Activated naive CD8-positive, alpha-beta T cell treated with anti-CD3 and anti-CD28 coated beads, Interleukin-2, amount 10 ng/mL, durations not matched to agents 7 days and 5 days (primary cell): ENCODE results near the gene MAP2K2. TPM values are rescaled to one million over a fixed set of nuclear protein-coding genes. Genes with fewer than 3 reads are reported as not detected.

Experiments
- ATAC-seq: fragments of 150-1000 bp; cut with Tn5 transposase; one replicate; pipeline ENCODE4 v1.10.0; 2021; ENCODE audit warnings: low read depth, moderate library complexity
- POLR2A ChIA-PET: fragments of 350-600 bp; sonication (Branson Sonifier 250); formaldehyde crosslinking; loops from one replicate; lab custom pipeline; 2021; ENCODE audit warnings: antibody characterized with exemption; lab: Charles Lee
- DNase-seq: peaks from one replicate; pipeline ENCODE4 v3.0.0; 2021
- H3K27ac Mint-ChIP-seq: one replicate; pipeline ENCODE4 v1.8.0; 2022; ENCODE audit warnings: mild to moderate bottlenecking, mixed read lengths
- H3K27me3 Mint-ChIP-seq: one replicate; pipeline ENCODE4 v1.8.0; 2022; ENCODE audit warnings: mild to moderate bottlenecking, moderate library complexity, mixed read lengths
- H3K36me3 Mint-ChIP-seq: one replicate; pipeline ENCODE4 v1.8.0; 2021; ENCODE audit warnings: mild to moderate bottlenecking, mixed read lengths
- H3K4me1 Mint-ChIP-seq: one replicate; pipeline ENCODE4 v1.8.0; 2021; ENCODE audit warnings: mixed read lengths
- H3K4me3 Mint-ChIP-seq: one replicate; pipeline ENCODE4 v1.8.0; 2022; ENCODE audit warnings: mild to moderate bottlenecking, moderate library complexity, mixed read lengths
- H3K9me3 Mint-ChIP-seq: one replicate; pipeline ENCODE4 v1.8.0; 2021; ENCODE audit warnings: mixed read lengths
- total RNA-seq, 2 experiments: library from RNA; stranded (reverse); gene quantifications; one replicate each; pipeline ENCODE4 v1.2.3, GENCODE V29; 2021

MAP2K2 gene
- total RNA-seq, 2 experiments from 2014 or later, result 210 to 211 TPM

GRCh38 chr19:4102339-4103079, 21.4 kb downstream of the MAP2K2 start:
- peaks cover 29% of the 10 kb centered on the region for H3K36me3 Mint-ChIP-seq
- H3K4me1 Mint-ChIP-seq, result peaks cover 28% of the 10 kb centered on the region
- H3K27ac Mint-ChIP-seq, result no peak overlapping the region

GRCh38 chr19:4101496-4101770, 22.5 kb downstream of the MAP2K2 start:
- no peak for ATAC-seq
- Mint-ChIP-seq H3K27ac (no peak overlapping the region), H3K36me3 (peaks cover 22% of the 10 kb centered on the region), H3K27me3 (no peaks in the 10 kb centered on the region), H3K4me1 (peaks cover 21% of the 10 kb centered on the region), H3K4me3 (no peak overlapping the region), H3K9me3 (no peaks in the 10 kb centered on the region)
- no peak for DNase-seq
- POLR2A ChIA-PET, result interaction anchor here (0.8 to 2.1 kb wide), 2 partner anchors 9 to 12 kb away, joined by 3 to 9 read pairs; no protein-coding TSS in a partner anchor

More at GRCh38 chr19:4102339-4103079, 21.4 kb downstream of the MAP2K2 start:
- H3K4me3 Mint-ChIP-seq, result no peak overlapping the region
- no peaks in the 10 kb centered on the region for H3K9me3 Mint-ChIP-seq
- no peaks in the 10 kb centered on the region for H3K27me3 Mint-ChIP-seq
- no peak for DNase-seq
- POLR2A ChIA-PET, result interaction anchor here (2.1 kb wide), 1 partner anchor 13 kb away, joined by 9 read pairs; no protein-coding TSS in a partner anchor
- ATAC-seq, result no peak

GRCh38 chr19:4100647-4101495, 23.1 kb downstream of the MAP2K2 start:
- Mint-ChIP-seq H3K27me3 (no peaks in the 10 kb centered on the region), H3K36me3 (peaks cover 21% of the 10 kb centered on the region), H3K4me3 (no peak overlapping the region), H3K4me1 (peaks cover 20% of the 10 kb centered on the region), H3K9me3 (no peaks in the 10 kb centered on the region), H3K27ac (peak overlapping the region; percentile 68)
- POLR2A ChIA-PET, result interaction anchor here (0.8 to 2.1 kb wide), 2 partner anchors 8 to 12 kb away, joined by 3 to 9 read pairs; no protein-coding TSS in a partner anchor
- ATAC-seq (no peak), DNase-seq (no peak)

GRCh38 chr19:4099041-4099764, 24.7 kb downstream of the MAP2K2 start:
- no peaks in the 10 kb centered on the region for H3K27me3 Mint-ChIP-seq
- no peaks in the 10 kb centered on the region for H3K9me3 Mint-ChIP-seq
- DNase-seq, result no peak
- peaks cover 4% of the 10 kb centered on the region for H3K4me1 Mint-ChIP-seq
- H3K27ac Mint-ChIP-seq, result no peak overlapping the region
- POLR2A ChIA-PET, result interaction anchor here (0.6 to 1.8 kb wide), 3 partner anchors 10 to 19 kb away, joined by 3 to 4 read pairs (median 3); no protein-coding TSS in a partner anchor
- H3K4me3 Mint-ChIP-seq, result no peak overlapping the region
- no peak for ATAC-seq
- H3K36me3 Mint-ChIP-seq, result peaks cover 17% of the 10 kb centered on the region

GRCh38 chr19:4098493-4098892, 25.4 kb downstream of the MAP2K2 start:
- POLR2A ChIA-PET, result interaction anchor here (1.8 kb wide), 1 partner anchor 9 kb away, joined by 4 read pairs; no protein-coding TSS in a partner anchor
- ATAC-seq, result no peak
- H3K9me3 Mint-ChIP-seq, result no peaks in the 10 kb centered on the region

GRCh38 chr19:4097501-4097900, 26.4 kb downstream of the MAP2K2 start:
- no peak overlapping the region for H3K4me3 Mint-ChIP-seq
- no peaks in the 10 kb centered on the region for H3K9me3 Mint-ChIP-seq
- POLR2A ChIA-PET, result no interaction called here
- no peaks in the 10 kb centered on the region for H3K27me3 Mint-ChIP-seq
- ATAC-seq (no peak), DNase-seq (no peak)
- peaks cover 6% of the 10 kb centered on the region for H3K4me1 Mint-ChIP-seq
- no peak overlapping the region for H3K27ac Mint-ChIP-seq
- peaks cover 23% of the 10 kb centered on the region for H3K36me3 Mint-ChIP-seq

More at GRCh38 chr19:4098493-4098892, 25.4 kb downstream of the MAP2K2 start:
- H3K4me3 Mint-ChIP-seq, result no peak overlapping the region
- no peaks in the 10 kb centered on the region for H3K27me3 Mint-ChIP-seq
- DNase-seq, result no peak
- peaks cover 5% of the 10 kb centered on the region for H3K4me1 Mint-ChIP-seq
- peaks cover 18% of the 10 kb centered on the region for H3K36me3 Mint-ChIP-seq
- no peak overlapping the region for H3K27ac Mint-ChIP-seq

- POLR2A ChIA-PET, result interaction anchor here (1.0 kb wide), 1 partner anchor 8 kb away, joined by 4 read pairs; no protein-coding TSS in a partner anchor
These were observed 27.7 kb downstream of the MAP2K2 start for GRCh38 chr19:4096049-4096892.

GRCh38 chr19:4095488-4095844, 28.5 kb downstream of the MAP2K2 start:
- Mint-ChIP-seq H3K9me3 (no peaks in the 10 kb centered on the region), H3K36me3 (peaks cover 20% of the 10 kb centered on the region), H3K4me1 (peaks cover 8% of the 10 kb centered on the region), H3K27me3 (no peaks in the 10 kb centered on the region), H3K4me3 (no peak overlapping the region), H3K27ac (no peak overlapping the region)
- ATAC-seq, result no peak
- DNase-seq, result no peak
- POLR2A ChIA-PET, result interaction anchor here (1.0 kb wide), 1 partner anchor 9 kb away, joined by 4 read pairs; no protein-coding TSS in a partner anchor

More at GRCh38 chr19:4096049-4096892, 27.7 kb downstream of the MAP2K2 start:
- no peak overlapping the region for H3K4me3 Mint-ChIP-seq
- no peak for ATAC-seq
- H3K4me1 Mint-ChIP-seq, result peaks cover 6% of the 10 kb centered on the region
- no peak overlapping the region for H3K27ac Mint-ChIP-seq
- no peaks in the 10 kb centered on the region for H3K27me3 Mint-ChIP-seq
- H3K9me3 Mint-ChIP-seq, result no peaks in the 10 kb centered on the region
- DNase-seq, result no peak
- peaks cover 23% of the 10 kb centered on the region for H3K36me3 Mint-ChIP-seq

GRCh38 chr19:4094761-4095487, 29.0 kb downstream of the MAP2K2 start:
- Mint-ChIP-seq H3K4me3 (no peak overlapping the region), H3K9me3 (no peaks in the 10 kb centered on the region), H3K27me3 (no peaks in the 10 kb centered on the region), H3K27ac (no peak overlapping the region), H3K36me3 (peaks cover 21% of the 10 kb centered on the region), H3K4me1 (peaks cover 9% of the 10 kb centered on the region)
- POLR2A ChIA-PET, result no interaction called here
- DNase-seq (no peak), ATAC-seq (no peak)

- Mint-ChIP-seq H3K36me3 (peaks cover 21% of the 10 kb centered on the region), H3K4me3 (no peak overlapping the region), H3K27ac (no peak overlapping the region), H3K4me1 (peaks cover 15% of the 10 kb centered on the region), H3K9me3 (no peaks in the 10 kb centered on the region), H3K27me3 (no peaks in the 10 kb centered on the region)
- no peak for ATAC-seq
- POLR2A ChIA-PET, result interaction anchor here (0.8 to 1.6 kb wide), 2 partner anchors 10 to 28 kb away, joined by 3 to 6 read pairs; no protein-coding TSS in a partner anchor
- no peak for DNase-seq
These were observed 29.6 kb downstream of the MAP2K2 start for GRCh38 chr19:4094291-4094690.

GRCh38 chr19:4093643-4094175, 30.2 kb downstream of the MAP2K2 start:
- Mint-ChIP-seq H3K27me3 (no peaks in the 10 kb centered on the region), H3K4me1 (peaks cover 20% of the 10 kb centered on the region), H3K9me3 (no peaks in the 10 kb centered on the region), H3K27ac (peak overlapping the region; percentile 25), H3K36me3 (peaks cover 21% of the 10 kb centered on the region), H3K4me3 (no peak overlapping the region)
- no peak for ATAC-seq
- DNase-seq, result no peak
- POLR2A ChIA-PET, result interaction anchor here (0.7 to 1.6 kb wide), 4 partner anchors 10 to 38 kb away, joined by 3 to 6 read pairs (median 4); no protein-coding TSS in a partner anchor
